ENCODE measurements around the gene PTPRG.

- TF ChIP-seq POLR2A (IDR thresholded peaks at IDR 0.05; ENCODE audit: low read depth, low read length) (no peak), POLR2AphosphoS5 (IDR thresholded peaks at IDR 0.05; ENCODE audit: low read depth, low read length) (no peak)
Observed at GRCh38 chr3:61593446-61594029, 32.2 kb downstream of the PTPRG start.
